MG63 (cell line): ENCODE results near the gene FZD4. TPM values are rescaled to one million over a fixed set of nuclear protein-coding genes. Genes with fewer than 3 reads are reported as not detected.
"Not testable (repeated sequence)": the region's sequence is repeated elsewhere in the genome, so short reads cannot be mapped to it uniquely, and the experiment has no call there.

Experiments used
- DNase-seq: peaks from one replicate; pipeline ENCODE4 v3.0.0-alpha.2; 2020
- H3K27me3 ChIP-seq: fragments of 250-450 bp; sonication (Bioruptor Pico); 2 replicates; pipeline ENCODE4 v1.5.1; 2020; ENCODE audit warnings: mild to moderate bottlenecking, moderate library complexity
- H3K36me3 ChIP-seq: fragments of 250-450 bp; sonication (Bioruptor Pico); 2 replicates; pipeline ENCODE4 v1.5.1; 2020; ENCODE audit warnings: mild to moderate bottlenecking, moderate library complexity
- H3K4me3 ChIP-seq: fragments of 250-450 bp; sonication (Bioruptor Pico); 2 replicates; pipeline ENCODE4 v1.5.1; 2020; ENCODE audit warnings: mild to moderate bottlenecking, moderate library complexity
- H3K9me3 ChIP-seq: fragments of 250-450 bp; sonication (Bioruptor Pico); 2 replicates; pipeline ENCODE4 v1.5.1; 2020; ENCODE audit warnings: mild to moderate bottlenecking, moderate library complexity
- total RNA-seq: library from RNA; depleted of rRNA; stranded (reverse); fragments of >200 nt; shearing (Covaris generic); gene quantifications from 2 replicates; pipeline ENCODE4 v1.2.3, GENCODE V29; 2014; ENCODE audit warnings: low replicate concordance

Gene FZD4
- total RNA-seq, 1 experiment from 2014 or later, result 0.16 TPM

DNA sequence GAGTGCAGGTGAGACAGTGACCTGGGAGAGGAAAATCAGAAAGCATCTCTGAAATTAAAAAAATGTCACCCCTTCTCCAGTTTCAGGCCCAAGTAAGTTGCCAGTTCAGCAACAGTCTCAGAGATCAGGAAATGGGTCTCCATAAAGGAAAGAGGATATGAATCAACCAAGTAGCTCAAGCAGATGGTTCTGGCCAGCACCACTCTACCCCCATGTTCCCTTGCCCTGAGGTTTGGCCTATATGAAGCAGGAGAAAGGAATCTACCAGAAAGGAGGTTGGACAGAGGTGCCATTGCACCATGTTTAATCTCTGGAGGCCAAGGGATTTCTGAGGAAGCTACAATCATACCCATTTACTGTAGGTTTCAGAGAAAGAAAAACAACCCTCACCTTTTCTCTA lies 7.7 kb downstream of the FZD4 start:
- DNase-seq, result no peak
- no peaks in the 10 kb centered on the region for H3K27me3 ChIP-seq
- H3K36me3 ChIP-seq, result no peaks in the 10 kb centered on the region
- no peak overlapping the region for H3K4me3 ChIP-seq
- no peaks in the 10 kb centered on the region for H3K9me3 ChIP-seq

DNA sequence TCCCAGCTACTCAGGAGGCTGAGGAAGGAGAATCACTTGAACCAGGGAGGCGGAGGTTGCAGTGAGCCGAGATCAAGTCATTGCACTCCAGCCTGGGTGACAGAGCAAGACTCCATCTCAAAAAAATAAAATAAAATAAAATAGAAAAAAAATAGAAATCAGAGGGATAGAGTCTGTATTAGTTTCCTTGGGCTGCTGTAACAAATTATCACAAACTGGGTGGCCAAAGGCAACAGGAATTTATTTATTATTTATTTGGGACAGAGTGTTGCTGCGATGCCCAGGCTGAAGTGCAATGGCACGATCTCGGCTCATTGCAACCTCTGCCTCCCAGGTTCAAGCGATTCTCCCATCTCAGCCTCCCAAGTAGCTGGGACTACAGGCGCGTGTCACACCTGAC lies 11.7 kb downstream of the FZD4 start:
- H3K9me3 ChIP-seq, H3K36me3 ChIP-seq, DNase-seq, H3K4me3 ChIP-seq, H3K27me3 ChIP-seq: not testable (repeated sequence)

DNA sequence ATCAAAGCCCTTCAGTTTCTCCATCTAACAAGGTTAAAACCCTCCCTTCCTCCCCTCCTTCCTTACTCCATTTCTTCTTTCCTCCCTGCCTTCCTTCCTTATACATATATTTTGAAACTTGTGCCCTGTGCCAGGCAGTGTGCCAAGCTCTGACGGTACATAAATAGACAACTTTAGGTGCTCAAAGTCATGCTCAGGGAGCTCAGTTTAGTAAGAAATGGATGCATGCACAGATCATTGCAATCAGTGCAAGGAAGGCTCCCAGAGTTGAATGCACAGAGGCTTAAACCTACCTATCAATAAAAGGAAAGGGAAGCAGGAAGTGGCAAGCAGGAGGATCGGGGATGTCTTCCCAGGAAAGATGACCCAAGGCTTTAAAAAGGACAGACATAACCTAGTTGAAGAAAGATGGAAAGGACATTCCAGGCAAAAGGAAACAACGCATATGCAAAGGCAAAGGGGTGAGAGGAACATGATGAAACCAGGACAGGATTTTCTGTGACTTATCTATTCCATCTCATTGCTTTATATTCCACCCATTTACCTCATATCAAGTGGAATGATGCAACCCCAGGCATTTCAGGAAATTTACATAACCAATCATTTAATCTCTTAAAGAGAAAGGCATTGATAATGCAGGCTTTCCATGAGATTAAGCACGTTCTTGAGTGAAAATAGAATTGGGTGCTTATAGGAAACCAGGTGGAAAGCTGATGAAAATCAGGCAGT lies 13.2 kb downstream of the FZD4 start:
- Histone ChIP-seq H3K27me3 (no peaks in the 10 kb centered on the region), H3K4me3 (no peak overlapping the region), H3K36me3 (no peaks in the 10 kb centered on the region), H3K9me3 (no peaks in the 10 kb centered on the region)
- no peak for DNase-seq

DNA sequence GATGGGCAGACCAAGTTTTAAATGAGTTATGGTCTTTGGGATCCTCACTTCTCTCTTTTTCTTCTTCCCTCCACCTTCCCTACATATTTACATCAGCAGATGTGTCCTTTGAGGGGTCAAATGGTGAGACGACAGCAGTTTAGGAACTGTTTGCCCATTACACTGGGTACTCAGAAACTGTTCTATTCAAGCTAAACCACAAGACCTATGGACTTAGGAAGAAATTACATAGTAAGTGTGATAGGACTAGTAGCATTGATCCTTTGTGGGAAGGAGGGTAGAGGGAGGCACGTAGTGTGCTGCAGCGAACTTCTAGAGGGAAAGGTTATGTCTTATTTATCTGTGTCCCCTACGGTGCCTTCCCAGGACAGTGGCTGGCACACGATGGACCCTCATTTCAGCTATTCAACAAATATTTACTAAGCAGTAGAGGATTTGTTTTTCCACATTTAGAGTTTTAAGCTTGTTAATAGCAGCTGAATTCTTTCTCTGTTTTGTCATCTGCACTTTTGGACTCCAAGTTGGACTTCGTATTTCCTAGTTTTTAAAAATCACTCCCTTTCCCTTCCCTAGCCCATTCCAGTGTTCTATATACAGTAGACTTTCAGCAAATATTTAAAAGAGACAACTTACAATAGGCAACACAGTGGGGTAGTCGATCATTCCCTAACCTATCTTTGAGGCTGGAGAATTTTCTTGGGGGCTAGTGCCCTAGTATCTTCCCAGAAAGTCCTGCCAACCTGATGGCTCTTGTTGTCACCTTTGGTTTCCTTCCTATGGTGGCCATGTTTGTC lies 13.9 kb downstream of the FZD4 start:
- H3K4me3 ChIP-seq, result no peak overlapping the region
- DNase-seq, result no peak
- no peaks in the 10 kb centered on the region for H3K36me3 ChIP-seq
- H3K9me3 ChIP-seq, result no peaks in the 10 kb centered on the region
- no peaks in the 10 kb centered on the region for H3K27me3 ChIP-seq

DNA sequence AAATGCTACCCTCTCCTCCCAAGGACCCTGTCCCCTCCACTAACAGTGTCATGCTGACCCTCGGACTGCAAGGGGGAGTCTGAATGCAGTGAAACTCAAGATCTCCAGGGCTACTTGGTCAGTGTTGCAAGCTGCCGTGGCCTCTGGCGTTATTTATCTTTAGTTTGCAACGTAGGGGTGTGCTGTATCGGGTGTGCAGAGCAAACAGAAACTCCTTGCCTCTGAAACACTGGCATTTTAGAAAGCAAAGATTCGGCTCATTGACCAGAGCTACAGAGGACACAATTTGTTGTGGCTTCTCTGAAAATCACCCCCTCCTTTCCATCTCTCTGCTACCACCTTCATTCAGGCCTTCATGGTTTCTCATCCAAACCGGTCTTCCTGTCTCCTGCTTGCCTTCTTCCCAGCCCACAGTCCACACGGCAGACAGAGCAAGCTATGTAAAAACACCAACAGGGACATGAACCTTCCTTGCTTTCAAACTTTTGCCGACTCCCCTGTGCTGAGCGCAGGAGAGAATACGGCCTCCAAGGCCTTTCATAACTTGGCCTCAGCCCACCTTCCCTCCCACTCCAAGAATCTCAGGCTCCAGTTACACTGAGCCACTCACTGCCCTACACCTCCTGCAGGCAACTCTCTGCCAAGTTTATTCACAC lies 14.9 kb downstream of the FZD4 start:
- Histone ChIP-seq H3K36me3 (no peaks in the 10 kb centered on the region), H3K27me3 (no peaks in the 10 kb centered on the region), H3K4me3 (no peak overlapping the region), H3K9me3 (no peaks in the 10 kb centered on the region)
- DNase-seq, result peak; percentile 5

DNA sequence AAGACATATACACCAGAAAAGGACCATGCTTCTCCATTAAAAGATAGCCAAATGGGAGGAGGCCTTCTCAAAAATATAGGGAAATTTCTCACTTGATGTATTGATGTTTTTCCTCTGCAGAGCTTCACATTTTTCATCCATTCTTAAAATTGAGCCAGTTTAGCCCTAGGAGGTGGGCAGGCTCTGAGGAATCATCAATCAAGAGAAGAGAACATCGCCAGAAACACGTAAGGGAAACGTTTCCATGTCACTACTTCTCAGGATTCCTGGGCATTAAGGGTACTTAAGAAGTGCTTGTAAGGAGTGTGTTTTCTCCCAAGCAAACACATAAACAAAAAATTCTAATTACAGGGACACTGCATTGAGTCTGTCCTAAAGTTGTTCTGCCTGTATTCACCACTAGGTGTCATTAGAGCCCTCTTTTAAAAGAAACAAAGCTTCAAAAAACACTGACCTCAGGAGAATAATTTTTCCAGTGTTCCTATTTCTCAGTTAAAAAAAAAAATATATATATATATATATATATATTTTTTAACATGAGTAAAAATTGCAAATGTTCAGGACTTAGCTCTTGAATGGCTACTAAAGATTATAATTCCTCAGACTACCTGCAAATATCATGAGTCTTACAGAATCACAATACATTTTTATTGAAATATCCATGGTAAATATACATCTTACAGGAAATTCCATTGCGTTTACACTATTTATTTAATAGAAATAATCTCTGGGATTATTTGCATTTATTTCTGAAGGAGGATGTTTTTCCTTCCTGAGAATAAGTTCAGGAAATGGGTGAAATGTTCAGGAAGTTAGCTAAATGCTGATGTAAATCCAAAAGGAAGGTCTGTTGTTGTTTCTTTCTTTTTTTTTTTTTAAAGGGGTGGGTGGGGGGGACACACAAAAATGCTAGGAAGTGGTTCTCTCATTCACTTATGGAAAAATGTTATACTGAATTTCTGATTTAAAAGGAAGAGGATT lies 16.0 kb downstream of the FZD4 start:
- Histone ChIP-seq H3K9me3 (no peaks in the 10 kb centered on the region), H3K36me3 (no peaks in the 10 kb centered on the region)
- no peak for DNase-seq

DNA sequence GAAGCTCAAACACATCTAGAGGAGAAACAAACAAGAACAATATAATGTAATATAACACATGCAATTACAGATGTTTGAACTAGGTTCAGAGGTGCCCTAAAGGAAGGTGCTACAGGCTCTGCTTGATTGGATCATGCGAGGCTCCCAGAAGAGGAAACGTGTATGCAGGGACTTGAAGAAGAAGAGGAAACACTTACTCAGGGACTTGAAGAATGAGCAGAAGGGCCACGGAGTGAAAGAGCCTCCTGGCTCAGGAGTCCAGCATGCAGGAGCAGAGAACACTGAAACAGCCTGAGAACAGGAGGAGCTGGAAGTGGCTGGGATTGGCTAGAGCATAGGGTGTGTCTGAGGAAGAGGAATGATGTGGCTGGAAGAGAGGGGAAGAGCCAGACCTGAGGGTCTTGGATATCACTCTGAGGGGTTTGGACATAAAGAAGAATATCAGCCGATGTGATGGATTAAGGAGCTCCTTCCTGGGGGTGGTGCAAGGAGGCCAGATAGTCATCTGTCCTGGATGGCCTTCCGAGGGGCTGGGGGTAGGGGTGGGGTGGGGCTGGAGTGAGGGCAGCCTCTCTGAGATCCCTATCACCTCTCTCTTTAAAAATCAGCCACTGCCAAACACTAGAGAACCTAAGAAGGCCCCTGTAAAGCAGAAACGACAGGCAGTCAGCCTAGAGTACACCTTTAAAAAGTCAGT lies 16.8 kb downstream of the FZD4 start:
- no peaks in the 10 kb centered on the region for H3K27me3 ChIP-seq
- no peak overlapping the region for H3K4me3 ChIP-seq
- no peak for DNase-seq
- H3K36me3 ChIP-seq, result no peaks in the 10 kb centered on the region
- H3K9me3 ChIP-seq, result no peaks in the 10 kb centered on the region

More for the DNA sequence above, 16.0 kb downstream of the FZD4 start:
- no peak overlapping the region for H3K4me3 ChIP-seq
- H3K27me3 ChIP-seq, result no peaks in the 10 kb centered on the region

DNA sequence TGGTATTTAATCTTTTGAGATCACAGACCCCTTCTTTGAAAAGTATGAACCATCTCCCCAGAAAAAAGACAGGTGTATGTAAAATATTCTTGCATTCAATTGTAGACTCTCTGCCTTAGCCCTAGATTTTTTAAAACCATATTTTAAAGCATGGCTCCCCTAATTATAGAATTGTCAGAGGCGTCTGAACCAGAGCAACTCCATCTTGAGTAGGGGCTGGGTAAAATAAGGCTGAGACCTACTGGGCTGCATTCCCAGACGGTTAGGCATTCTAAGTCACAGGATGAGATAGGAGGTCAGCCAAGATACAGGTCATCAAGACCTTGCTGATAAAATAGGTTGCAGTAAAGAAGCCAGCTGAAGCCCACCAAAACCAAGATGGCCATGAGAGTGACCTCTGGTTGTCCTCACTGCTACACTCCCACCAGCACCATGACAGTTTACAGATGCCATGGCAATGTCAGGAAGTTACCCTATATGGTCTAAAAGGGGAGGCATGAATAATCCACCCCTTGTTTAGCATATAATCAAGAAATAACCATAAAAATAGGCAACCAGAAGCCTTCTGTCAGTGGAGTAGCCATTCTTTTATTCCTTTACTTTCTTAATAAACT lies 17.9 kb downstream of the FZD4 start:
- not testable (repeated sequence) for H3K9me3 ChIP-seq, H3K4me3 ChIP-seq, H3K27me3 ChIP-seq, DNase-seq, H3K36me3 ChIP-seq

DNA sequence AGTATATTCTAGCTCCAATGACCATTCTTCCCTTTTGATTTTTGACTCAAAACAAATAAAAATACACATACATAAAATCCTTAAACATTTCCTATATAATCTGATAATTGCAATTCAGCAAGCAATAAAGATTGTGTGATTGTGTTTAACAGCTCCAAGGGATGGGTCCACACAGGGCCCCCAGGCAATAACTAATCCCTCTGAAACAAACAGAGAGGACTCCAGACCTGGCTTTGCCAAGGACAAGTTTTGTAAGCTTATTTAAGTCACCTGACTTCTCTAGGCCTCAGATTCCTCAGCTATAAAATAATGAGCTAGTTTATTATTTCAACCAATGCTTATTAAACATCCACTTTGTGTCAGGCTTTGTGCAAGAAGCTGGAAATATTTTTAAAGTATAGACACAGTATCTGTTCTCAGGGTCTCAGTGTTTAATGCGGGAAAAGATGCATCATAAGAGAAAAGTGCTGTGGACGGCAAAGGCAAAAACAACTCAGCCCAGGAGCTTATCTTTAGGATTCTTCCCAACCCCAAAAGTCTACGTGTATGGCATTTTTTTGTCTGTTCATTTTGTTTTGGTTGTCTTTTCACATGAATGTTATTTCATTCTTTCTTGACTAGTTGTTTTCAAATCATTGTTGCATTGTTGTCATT lies 20.1 kb downstream of the FZD4 start:
- Histone ChIP-seq H3K27me3 (no peaks in the 10 kb centered on the region), H3K36me3 (no peaks in the 10 kb centered on the region), H3K9me3 (no peaks in the 10 kb centered on the region), H3K4me3 (no peak overlapping the region)
- no peak for DNase-seq

DNA sequence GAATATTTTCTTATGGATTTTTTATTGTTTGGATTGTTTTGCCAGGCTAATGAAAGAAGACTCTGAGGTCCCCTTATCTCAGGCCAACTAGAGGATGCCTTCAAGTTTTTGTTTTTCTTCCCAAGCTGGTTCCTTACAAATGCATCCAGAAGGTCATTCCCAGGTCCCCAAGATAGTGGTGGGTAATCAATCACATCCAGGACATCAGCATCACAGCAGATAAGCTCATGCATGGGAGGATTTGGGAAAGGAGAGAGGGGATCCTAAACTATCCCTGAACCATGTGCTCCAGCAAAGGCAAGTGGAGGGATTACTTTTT lies 20.7 kb downstream of the FZD4 start:
- Histone ChIP-seq H3K36me3 (no peaks in the 10 kb centered on the region), H3K4me3 (no peak overlapping the region), H3K9me3 (no peaks in the 10 kb centered on the region), H3K27me3 (no peaks in the 10 kb centered on the region)
- DNase-seq, result no peak

DNA sequence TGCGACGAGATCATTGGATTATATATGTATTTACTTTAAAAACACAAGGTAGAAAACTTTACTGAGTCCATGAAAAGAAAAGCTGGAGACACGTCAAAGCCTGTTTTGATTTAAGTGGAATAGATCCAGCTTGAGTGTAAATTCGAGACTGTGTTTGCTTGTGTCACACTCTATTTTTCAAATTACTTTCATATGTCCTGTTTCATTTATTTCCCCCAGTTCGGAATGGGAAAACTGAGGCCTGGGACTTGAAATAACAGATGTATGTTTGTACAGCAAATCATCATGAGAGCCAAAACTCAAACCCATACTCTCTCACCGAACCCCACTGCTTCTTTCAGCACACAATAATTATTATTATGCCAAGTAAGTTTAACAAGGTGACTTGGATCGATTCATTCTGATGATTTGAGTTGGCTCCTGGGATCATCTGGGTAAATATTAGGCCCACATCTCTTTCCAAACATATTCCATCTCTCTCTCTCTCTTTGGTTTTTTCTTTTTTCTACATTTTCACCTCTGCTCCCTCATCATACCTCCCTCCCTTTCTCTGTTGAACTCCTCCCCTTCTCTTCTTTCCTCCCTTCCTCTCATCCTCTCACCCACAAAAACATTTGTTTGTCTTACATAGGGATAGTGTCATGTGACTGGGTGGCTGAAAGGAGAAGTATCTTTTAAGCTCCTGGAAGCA lies 21.2 kb downstream of the FZD4 start:
- Histone ChIP-seq H3K27me3 (no peaks in the 10 kb centered on the region), H3K36me3 (no peaks in the 10 kb centered on the region), H3K9me3 (no peaks in the 10 kb centered on the region), H3K4me3 (no peak overlapping the region)
- no peak for DNase-seq

DNA sequence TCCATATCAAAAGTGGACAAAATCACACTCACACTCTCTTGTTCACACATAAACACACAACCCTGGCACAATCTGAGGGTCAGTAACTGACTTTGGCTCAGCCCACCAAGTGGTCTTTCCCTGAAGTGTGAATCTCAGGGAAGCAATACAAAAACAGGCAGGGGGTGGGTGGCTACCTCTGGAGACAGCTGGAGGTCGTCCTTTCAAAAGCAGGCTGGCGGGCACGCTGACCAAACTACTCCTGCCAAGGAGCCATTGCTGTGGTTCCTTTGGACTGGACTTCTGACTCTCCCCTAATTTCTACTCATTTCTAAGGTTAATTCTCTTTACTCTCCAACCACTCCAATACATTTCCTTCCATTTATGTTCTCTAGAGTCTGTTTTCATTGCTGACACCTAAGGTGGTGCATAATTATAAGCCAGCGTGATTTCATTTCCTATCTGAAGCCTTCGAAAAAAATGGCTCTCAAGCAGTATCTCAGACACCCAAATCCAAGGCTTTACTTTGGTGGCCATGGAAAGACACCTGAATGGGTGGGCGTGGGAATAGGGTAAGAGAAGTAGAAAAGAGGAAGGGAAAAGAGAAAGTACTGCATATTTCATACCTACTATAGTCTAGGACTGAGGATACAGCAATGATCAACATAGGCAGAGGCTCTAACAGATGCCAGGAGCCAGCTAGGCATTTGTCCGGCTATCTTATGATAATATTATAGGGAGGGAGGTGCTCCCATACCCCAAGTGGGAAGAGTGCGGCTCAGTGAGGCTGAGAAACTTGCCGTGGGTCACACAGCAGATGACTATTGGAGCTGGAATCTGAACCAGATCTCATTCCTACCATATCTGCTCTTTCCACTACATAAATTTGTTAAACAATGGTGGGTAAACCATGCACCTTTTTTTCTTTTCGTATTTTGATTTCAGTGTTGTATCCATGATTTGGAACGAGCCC lies 22.0 kb downstream of the FZD4 start:
- no peak for DNase-seq
- Histone ChIP-seq H3K4me3 (no peak overlapping the region), H3K9me3 (no peaks in the 10 kb centered on the region), H3K36me3 (no peaks in the 10 kb centered on the region), H3K27me3 (no peaks in the 10 kb centered on the region)

DNA sequence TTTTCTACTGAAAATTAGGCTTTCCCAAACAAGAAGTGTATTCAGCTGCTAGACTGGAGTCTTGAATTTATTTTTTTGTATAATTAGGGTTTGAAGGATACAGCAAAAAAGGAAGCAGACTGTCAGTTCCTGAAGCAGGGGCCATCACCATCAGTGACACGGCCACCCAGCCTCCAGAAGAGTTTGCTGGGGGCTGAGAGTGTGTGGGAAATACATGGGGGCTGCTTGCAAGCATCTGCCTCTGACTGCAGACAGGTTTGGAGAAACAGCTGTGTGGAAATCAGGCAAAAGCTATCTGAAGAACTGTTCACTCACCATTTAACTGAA lies 23.0 kb downstream of the FZD4 start:
- Histone ChIP-seq H3K27me3 (no peaks in the 10 kb centered on the region), H3K4me3 (no peak overlapping the region), H3K36me3 (no peaks in the 10 kb centered on the region), H3K9me3 (no peaks in the 10 kb centered on the region)
- DNase-seq, result no peak
